Spleen (tissue), 7 donors: Measurements from ENCODE around the gene PCNX3.
A peak's percentile ranks its signal among the peaks of the same experiment; 100 is the strongest.

ENCODE experiments used
- CTCF ChIP-seq, 11 experiments: fragments of 200-600 bp in 7 of 11; fragments of 450-650 bp in 4 of 11; sonication (generic) in 4 of 11; IDR thresholded peaks in 8 of 11; conservative IDR thresholded peaks in 3 of 11; 1 replicate in 7 of 11; 2 replicates in 4 of 11; pipeline versions ENCODE4 v1.4.0 to v1.8.0; 2016 to 2021; ENCODE audit warnings: antibody characterized with exemption in 11 of 11, inconsistent platforms in 4 of 11, mild to moderate bottlenecking in 1 of 11
- POLR2AphosphoS5 ChIP-seq, 3 donors: sonication (generic); formaldehyde crosslinking; IDR thresholded peaks; one replicate each; pipeline ENCODE4 v1.5.1; 2017; ENCODE audit warnings: antibody characterized with exemption in 3 of 3
- donor health status: DM: no; HTN: no; CAD: no; lungs with moderate emphysema.
- donor health status: DM: no; HTN: no; CAD: no.
- donor health status: DM: no; HTN: no; CAD: no.

- TF ChIP-seq CTCF (IDR thresholded peaks at IDR 0.05 in 8 of 11, conservative IDR thresholded peaks at IDR 0.05 in 3 of 11) (peak; percentile 73 to 89 (median 83)), POLR2AphosphoS5 (IDR thresholded peaks at IDR 0.05) (peak; percentile 58 to 62 (median 60))
These were observed 27.1 kb upstream of the PCNX3 start for GRCh38 chr11:65588199-65589054.
